ENCODE results near the gene DNAJC13. TPM values are rescaled to one million over a fixed set of nuclear protein-coding genes. Genes with fewer than 3 reads are reported as not detected.

The DNAJC13 gene
- total RNA-seq, 4 donors from 2014 or later: 43.6 to 73.7 (median 61.1) TPM

DNA sequence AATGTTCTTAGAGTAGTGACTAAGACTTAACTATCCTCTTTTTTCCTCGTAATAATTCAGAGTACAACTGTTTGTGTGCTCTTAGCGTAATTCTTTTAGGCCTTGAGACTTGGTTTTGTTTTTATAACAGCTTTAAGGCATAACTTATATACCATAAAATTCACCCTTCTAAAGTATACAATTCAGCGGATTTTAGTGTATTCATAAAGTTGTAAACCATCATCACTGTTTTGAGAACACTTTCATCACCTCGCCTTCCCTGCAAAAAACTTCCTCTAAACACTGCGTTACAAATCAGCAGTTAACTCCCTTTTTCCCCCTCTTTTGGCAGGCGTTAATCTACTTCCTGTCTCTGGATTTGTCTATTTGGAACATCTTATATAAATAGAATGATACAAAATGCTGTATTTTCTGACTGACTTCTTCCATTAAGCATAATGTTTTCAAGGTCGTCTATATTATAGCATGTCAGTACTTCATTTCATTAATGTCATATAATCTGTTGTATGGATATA is 18.7 kb downstream of the DNAJC13 start:
- Histone ChIP-seq H3K4me3 (no peak overlapping the region), H3K27me3 (no peaks in the 10 kb centered on the region), H3K36me3 (no peaks in the 10 kb centered on the region), H3K9me3 (no peaks in the 10 kb centered on the region), H3K27ac (peak overlapping the region in 2 of 4 donors; percentile 6 to 16), H3K4me1 (no peaks in the 10 kb centered on the region)
- TF ChIP-seq, protein P1, sequence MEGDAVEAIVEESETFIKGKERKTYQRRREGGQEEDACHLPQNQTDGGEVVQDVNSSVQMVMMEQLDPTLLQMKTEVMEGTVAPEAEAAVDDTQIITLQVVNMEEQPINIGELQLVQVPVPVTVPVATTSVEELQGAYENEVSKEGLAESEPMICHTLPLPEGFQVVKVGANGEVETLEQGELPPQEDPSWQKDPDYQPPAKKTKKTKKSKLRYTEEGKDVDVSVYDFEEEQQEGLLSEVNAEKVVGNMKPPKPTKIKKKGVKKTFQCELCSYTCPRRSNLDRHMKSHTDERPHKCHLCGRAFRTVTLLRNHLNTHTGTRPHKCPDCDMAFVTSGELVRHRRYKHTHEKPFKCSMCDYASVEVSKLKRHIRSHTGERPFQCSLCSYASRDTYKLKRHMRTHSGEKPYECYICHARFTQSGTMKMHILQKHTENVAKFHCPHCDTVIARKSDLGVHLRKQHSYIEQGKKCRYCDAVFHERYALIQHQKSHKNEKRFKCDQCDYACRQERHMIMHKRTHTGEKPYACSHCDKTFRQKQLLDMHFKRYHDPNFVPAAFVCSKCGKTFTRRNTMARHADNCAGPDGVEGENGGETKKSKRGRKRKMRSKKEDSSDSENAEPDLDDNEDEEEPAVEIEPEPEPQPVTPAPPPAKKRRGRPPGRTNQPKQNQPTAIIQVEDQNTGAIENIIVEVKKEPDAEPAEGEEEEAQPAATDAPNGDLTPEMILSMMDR (IDR thresholded peaks at IDR 0.05): no peak
- TF ChIP-seq POLR2A (IDR thresholded peaks at IDR 0.05) (no peak), POLR2AphosphoS5 (IDR thresholded peaks at IDR 0.05) (no peak), EP300 (IDR thresholded peaks at IDR 0.05) (no peak)
- WGBS, 2 donors (ENCODE audit: low coverage in 1 of 2): 37 to 38% methylated on average over 7 of the region's 7 CpGs
- no peak for ATAC-seq

DNA sequence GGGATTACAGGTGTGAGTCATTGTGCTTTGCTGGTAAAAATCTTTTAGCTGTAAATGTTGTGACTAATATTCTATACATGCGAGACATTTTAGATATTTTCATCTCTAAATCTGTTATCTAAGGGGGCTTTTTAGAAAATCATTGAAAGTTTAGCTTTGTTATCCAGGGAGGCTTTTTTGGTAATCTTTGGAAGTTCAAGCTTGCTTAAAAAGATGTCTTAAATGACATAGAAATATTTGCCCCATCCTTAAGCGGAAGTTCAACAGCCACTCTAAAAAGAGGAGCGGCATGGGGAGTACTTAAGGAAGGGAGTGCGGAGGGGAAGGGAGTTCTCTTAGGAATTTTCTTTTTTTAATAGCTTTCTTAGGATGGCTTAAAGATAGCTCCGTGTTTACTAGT is 26.1 kb downstream of the DNAJC13 start:
- H3K27me3 ChIP-seq: no peaks in the 10 kb centered on the region
- peaks cover 20 to 50% (median 20%) of the 10 kb centered on the region in 3 donors for H3K4me1 ChIP-seq
- no peaks in the 10 kb centered on the region for H3K9me3 ChIP-seq
- no peak overlapping the region for H3K27ac ChIP-seq
- TF ChIP-seq POLR2AphosphoS5 (IDR thresholded peaks at IDR 0.05): no peak
- TF ChIP-seq, protein P1 (IDR thresholded peaks at IDR 0.05): no peak
- TF ChIP-seq POLR2A (IDR thresholded peaks at IDR 0.05): no peak
- TF ChIP-seq EP300 (IDR thresholded peaks at IDR 0.05): no peak
- no peak for ATAC-seq
- H3K36me3 ChIP-seq: no peaks in the 10 kb centered on the region
- no peak overlapping the region for H3K4me3 ChIP-seq
- WGBS, 2 donors (ENCODE audit: low coverage in 1 of 2): 74 to 97% methylated on average over 4 to 5 of the region's 5 CpGs

DNA sequence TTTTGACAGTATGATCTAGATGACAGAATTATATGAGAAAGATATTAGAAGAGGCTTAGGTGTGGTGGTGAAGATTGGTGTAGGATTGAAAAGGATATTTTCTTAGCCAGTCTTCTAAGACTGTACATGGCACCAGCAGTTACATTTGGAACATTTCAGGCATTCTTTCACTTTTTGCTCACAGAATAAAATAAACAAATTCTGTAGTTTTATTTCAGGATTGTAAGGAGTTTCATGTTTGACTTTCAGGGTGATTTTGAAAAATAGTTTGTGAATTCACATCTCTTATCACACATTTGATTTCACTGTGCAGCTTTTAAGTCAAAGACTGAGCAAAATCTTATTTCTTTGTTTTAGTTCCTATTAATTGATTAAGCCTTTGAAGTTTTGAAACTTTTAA is 27.1 kb downstream of the DNAJC13 start:
- peak overlapping the region in 1 of 4 donors; percentile 24 for H3K27ac ChIP-seq
- H3K4me3 ChIP-seq: no peak overlapping the region
- peaks cover 29 to 60% (median 29%) of the 10 kb centered on the region in 3 donors for H3K4me1 ChIP-seq
- H3K9me3 ChIP-seq: no peaks in the 10 kb centered on the region
- no peaks in the 10 kb centered on the region for H3K27me3 ChIP-seq
- no peak for ATAC-seq
- no peaks in the 10 kb centered on the region for H3K36me3 ChIP-seq
- TF ChIP-seq EP300 (IDR thresholded peaks at IDR 0.05) (no peak), POLR2AphosphoS5 (IDR thresholded peaks at IDR 0.05) (no peak), POLR2A (IDR thresholded peaks at IDR 0.05) (no peak)
- TF ChIP-seq, protein P1 (IDR thresholded peaks at IDR 0.05): no peak

DNA sequence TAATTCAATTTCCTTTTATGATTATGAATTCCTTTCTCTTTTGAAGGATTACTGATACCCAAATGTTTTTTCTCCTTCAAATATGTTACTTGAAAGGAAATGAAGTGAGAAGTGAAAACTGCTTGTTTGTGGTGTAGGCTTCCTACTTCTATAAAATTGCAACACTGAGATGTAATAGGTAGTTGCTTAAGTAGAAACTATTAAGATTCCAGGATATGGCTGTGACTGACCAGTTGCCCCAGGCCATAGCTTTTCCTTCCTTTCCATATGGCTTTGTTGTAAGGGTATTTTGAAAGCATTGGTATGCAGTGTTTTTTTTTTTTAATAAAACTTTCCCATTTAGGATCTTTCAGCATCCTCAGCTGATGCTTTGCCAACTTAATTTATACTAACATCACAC is 28.5 kb downstream of the DNAJC13 start:
- Histone ChIP-seq H3K27me3 (no peaks in the 10 kb centered on the region), H3K4me3 (no peak overlapping the region), H3K27ac (no peak overlapping the region), H3K4me1 (peaks cover 29 to 65% (median 29%) of the 10 kb centered on the region in 3 donors), H3K36me3 (peaks cover 0 to 3% of the 10 kb centered on the region in 2 donors), H3K9me3 (no peaks in the 10 kb centered on the region)
- no peak for ATAC-seq
- TF ChIP-seq POLR2A (IDR thresholded peaks at IDR 0.05): no peak

DNA sequence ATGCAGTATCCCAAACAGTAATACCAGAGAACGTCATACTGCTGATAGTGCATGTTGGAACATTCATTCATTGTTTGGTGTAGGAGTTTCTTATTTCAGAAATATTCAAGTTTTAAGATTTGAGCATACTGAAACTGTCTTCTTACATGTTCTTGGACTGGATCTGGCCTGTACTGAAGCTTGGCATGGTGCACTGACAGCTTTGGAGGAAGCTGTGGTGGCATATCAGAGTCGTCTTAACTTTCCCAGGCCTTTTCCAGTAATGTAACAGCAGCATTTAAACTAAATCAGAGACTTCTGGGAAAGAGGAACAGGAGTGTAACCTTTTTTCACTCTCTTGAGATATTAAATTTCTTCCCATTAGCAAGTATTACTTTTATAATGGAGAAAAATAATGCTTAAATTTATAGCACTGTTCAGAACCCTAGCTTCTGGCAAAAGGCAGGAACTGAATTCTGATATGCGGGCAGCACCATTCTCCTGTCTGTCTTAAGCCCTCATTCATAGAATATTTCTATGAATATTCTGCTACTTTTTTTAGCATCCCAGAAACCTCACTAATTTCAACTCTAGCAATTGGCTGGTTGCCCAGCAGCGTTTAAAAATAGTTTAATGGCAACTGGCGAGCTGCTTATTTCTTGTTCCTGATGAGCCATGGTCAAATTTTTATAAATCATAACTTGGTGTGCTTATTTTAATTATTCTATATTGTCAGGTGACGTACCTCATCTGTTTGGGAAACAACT is 31.1 kb downstream of the DNAJC13 start:
- no peaks in the 10 kb centered on the region for H3K9me3 ChIP-seq
- peaks cover 0 to 24% of the 10 kb centered on the region in 2 donors for H3K36me3 ChIP-seq
- H3K27ac ChIP-seq: peak overlapping the region; percentile 39 to 73 (median 60)
- TF ChIP-seq, protein P1 (IDR thresholded peaks at IDR 0.05): no peak
- TF ChIP-seq POLR2A (IDR thresholded peaks at IDR 0.05): no peak
- no peak for TF ChIP-seq EP300 (IDR thresholded peaks at IDR 0.05)
- TF ChIP-seq POLR2AphosphoS5 (IDR thresholded peaks at IDR 0.05): peak; percentile 50
- no peak overlapping the region for H3K4me3 ChIP-seq
- H3K4me1 ChIP-seq: peaks cover 29 to 63% (median 29%) of the 10 kb centered on the region in 3 donors
- H3K27me3 ChIP-seq: no peaks in the 10 kb centered on the region
- ATAC-seq: no peak
- WGBS, 2 donors (ENCODE audit: low coverage in 1 of 2): 10 to 12% methylated on average over 6 of the region's 6 CpGs

Measured in gastroesophageal sphincter (tissue), 4 donors.